PFSK-1 (cell line): ENCODE measurements around the gene PRPF19.

ENCODE experiments used
- FOXP2 ChIP-seq: optimal IDR thresholded peaks from 2 replicates; pipeline ENCODE3; 2011; ENCODE audit warnings: borderline replicate concordance, control low read depth, inconsistent platforms; ENCODE audit not compliant: insufficient read depth; ENCODE audit errors: extremely low read length, extremely low read depth
- POLR2AphosphoS5 ChIP-seq: IDR thresholded peaks from 2 replicates; pipeline ENCODE4 v1.6.1; 2012; ENCODE audit warnings: low read depth, mild to moderate bottlenecking, control low read depth, low read length, moderate library complexity
- SIN3A ChIP-seq: IDR thresholded peaks from 2 replicates; pipeline ENCODE4 v1.6.1; 2012; ENCODE audit warnings: mild to moderate bottlenecking, low read length, moderate library complexity, borderline replicate concordance; ENCODE audit not compliant: insufficient read depth
- TAF1 ChIP-seq: IDR thresholded peaks from 2 replicates; pipeline ENCODE4 v1.6.1; 2012; ENCODE audit warnings: low read length, control low read depth, borderline replicate concordance; ENCODE audit not compliant: insufficient read depth
- TF ChIP-seq, protein P1 (sequence below), 2 experiments: IDR thresholded peaks; 2 replicates each; pipeline versions ENCODE4 v1.6.1 to v1.8.0; 2011 to 2012; ENCODE audit warnings: low read depth in 2 of 2, low read length in 2 of 2, control low read depth in 1 of 2, inconsistent platforms in 1 of 2, mild to moderate bottlenecking in 1 of 2, moderate library complexity in 1 of 2; ENCODE audit not compliant: insufficient read depth in 1 of 2

Gene PRPF19

DNA sequence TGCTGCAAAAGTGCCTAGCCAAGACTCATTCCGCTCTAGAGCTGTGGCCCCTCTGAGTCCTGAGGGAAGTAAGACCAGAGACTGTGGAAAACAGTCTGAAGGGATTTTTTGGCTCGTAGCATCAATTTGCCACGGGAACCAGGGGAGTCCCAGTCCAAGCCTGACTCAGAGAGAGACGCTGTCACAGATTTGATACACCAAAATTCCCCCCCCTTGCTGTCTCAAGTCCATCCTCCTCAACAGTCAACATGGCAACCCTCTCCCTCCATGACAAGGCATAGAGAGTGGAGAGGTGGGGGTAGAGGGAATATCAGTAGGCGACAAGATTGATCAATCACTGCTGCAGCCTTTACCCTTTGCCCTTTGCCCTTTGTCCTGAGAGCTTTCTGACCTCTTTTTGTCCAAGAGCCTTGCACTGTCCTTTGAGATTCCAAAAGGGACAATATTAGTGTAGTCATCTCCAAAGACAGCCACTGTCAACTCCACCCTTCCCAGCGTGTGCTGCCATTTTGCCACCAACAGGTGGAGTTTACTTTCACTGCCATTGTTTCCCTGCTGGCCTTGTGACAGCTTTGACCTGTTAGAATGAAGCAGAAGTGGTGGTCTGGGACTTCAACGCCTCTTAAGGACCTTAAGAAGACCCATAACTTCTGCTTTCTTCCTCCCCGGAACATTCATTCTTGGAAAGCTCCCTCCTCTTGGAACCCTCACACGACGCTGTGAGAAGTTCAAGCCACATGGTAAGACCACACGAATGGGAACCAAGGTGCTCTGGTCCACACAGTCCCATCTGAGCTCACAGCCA is 38.3 kb upstream of the PRPF19 start:
- TF ChIP-seq FOXP2 (no peak), SIN3A (no peak), POLR2AphosphoS5 (no peak), TAF1 (no peak)
- TF ChIP-seq, protein P1, sequence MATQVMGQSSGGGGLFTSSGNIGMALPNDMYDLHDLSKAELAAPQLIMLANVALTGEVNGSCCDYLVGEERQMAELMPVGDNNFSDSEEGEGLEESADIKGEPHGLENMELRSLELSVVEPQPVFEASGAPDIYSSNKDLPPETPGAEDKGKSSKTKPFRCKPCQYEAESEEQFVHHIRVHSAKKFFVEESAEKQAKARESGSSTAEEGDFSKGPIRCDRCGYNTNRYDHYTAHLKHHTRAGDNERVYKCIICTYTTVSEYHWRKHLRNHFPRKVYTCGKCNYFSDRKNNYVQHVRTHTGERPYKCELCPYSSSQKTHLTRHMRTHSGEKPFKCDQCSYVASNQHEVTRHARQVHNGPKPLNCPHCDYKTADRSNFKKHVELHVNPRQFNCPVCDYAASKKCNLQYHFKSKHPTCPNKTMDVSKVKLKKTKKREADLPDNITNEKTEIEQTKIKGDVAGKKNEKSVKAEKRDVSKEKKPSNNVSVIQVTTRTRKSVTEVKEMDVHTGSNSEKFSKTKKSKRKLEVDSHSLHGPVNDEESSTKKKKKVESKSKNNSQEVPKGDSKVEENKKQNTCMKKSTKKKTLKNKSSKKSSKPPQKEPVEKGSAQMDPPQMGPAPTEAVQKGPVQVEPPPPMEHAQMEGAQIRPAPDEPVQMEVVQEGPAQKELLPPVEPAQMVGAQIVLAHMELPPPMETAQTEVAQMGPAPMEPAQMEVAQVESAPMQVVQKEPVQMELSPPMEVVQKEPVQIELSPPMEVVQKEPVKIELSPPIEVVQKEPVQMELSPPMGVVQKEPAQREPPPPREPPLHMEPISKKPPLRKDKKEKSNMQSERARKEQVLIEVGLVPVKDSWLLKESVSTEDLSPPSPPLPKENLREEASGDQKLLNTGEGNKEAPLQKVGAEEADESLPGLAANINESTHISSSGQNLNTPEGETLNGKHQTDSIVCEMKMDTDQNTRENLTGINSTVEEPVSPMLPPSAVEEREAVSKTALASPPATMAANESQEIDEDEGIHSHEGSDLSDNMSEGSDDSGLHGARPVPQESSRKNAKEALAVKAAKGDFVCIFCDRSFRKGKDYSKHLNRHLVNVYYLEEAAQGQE (IDR thresholded peaks at IDR 0.05; ENCODE audit: insufficient read depth in 1 of 2, low read depth in 2 of 2, low read length in 2 of 2) = no peak

DNA sequence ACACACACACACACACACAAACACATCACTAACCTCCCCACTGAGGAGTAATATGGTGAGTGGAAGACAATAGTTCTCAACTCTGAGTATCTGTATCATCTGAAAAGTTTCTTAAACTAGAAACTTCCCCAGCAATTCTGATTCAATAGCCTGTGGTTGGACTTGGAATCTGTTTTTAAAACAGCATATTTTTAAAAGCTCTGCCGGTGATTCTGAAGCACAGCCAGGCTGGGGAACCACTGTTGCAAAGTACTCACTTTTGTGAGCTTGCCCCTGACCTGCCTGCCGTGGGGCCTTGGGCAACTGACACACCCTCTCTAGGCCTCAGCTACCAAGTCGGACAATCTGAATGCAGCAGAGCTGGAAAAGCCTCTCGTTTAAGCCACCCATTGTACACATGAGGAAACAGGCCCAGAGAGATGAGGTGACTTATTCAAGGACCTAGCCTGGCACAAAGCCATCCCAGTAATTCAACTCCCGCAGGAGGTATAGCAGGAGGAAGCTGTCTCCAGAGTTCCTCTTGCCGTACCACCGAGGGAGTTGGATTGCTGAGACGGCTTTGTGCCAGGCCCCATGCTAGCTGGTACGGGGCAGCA is 36.7 kb upstream of the PRPF19 start:
- TF ChIP-seq TAF1 (no peak), POLR2AphosphoS5 (no peak)

DNA sequence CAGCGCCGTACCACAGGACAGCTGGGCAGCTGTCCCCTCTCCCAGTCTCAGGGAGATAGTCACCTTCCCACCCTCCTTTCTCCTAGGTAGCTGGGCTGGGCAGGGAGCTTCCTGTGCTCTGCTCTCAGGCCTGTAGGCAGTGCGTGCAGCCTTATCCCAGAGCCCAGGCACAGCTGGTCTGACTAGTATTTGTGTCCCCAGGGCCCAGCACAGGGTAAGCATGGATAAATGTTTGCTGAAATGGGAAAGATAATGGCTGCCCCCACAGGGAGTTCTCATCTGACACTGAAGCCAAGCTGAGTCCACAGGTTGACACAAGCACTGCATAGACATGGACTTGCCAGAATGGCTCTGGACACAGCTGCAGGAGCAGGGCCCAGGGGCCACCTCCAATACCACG is 35.8 kb upstream of the PRPF19 start:
- TF ChIP-seq SIN3A (no peak), POLR2AphosphoS5 (no peak), FOXP2 (no peak), TAF1 (no peak)
- TF ChIP-seq, protein P1 (IDR thresholded peaks at IDR 0.05; ENCODE audit: insufficient read depth in 1 of 2, low read depth in 2 of 2, low read length in 2 of 2) = no peak

- TF ChIP-seq, protein P1 (IDR thresholded peaks at IDR 0.05; ENCODE audit: insufficient read depth in 1 of 2, low read depth in 2 of 2, low read length in 2 of 2) = no peak
- TF ChIP-seq POLR2AphosphoS5 = no peak
- no peak for TF ChIP-seq TAF1
- no peak for TF ChIP-seq FOXP2
- no peak for TF ChIP-seq SIN3A
These were observed 35.2 kb upstream of the PRPF19 start for GRCh38 chr11:60941371-60942119.

GRCh38 chr11:60939855-60940254 is 33.5 kb upstream of the PRPF19 start:
- TF ChIP-seq FOXP2 (no peak), POLR2AphosphoS5 (no peak), TAF1 (no peak), SIN3A (no peak)
- TF ChIP-seq, protein P1 (IDR thresholded peaks at IDR 0.05; ENCODE audit: insufficient read depth in 1 of 2, low read depth in 2 of 2, low read length in 2 of 2) = no peak
